ENCODE measurements around the gene KIF1A.

- TF ChIP-seq EZH2 (optimal IDR thresholded peaks at IDR 0.05; ENCODE audit: low read depth, low read length): no peak
- TF ChIP-seq, protein P1, sequence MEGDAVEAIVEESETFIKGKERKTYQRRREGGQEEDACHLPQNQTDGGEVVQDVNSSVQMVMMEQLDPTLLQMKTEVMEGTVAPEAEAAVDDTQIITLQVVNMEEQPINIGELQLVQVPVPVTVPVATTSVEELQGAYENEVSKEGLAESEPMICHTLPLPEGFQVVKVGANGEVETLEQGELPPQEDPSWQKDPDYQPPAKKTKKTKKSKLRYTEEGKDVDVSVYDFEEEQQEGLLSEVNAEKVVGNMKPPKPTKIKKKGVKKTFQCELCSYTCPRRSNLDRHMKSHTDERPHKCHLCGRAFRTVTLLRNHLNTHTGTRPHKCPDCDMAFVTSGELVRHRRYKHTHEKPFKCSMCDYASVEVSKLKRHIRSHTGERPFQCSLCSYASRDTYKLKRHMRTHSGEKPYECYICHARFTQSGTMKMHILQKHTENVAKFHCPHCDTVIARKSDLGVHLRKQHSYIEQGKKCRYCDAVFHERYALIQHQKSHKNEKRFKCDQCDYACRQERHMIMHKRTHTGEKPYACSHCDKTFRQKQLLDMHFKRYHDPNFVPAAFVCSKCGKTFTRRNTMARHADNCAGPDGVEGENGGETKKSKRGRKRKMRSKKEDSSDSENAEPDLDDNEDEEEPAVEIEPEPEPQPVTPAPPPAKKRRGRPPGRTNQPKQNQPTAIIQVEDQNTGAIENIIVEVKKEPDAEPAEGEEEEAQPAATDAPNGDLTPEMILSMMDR (IDR thresholded peaks at IDR 0.05; ENCODE audit: low read length): no peak
These were observed 30.7 kb upstream of the KIF1A start for GRCh38 chr2:240850756-240851077.

Measured in MM.1S (cell line).